Bronchial epithelial cell (primary cell): ENCODE measurements around the gene CHSY1. TPM values are rescaled to one million over a fixed set of nuclear protein-coding genes. Genes with fewer than 3 reads are reported as not detected.
A peak's percentile ranks its signal among the peaks of the same experiment; 100 is the strongest.

ENCODE experiments used
- DNase-seq: peaks from one replicate; pipeline ENCODE4 v3.0.0-alpha.2; 2010; ENCODE audit warnings: low read depth
- FAIRE-seq: peaks from 2 replicates; lab custom pipeline; 2011; peaks lifted over from hg19 to GRCh38; lab: Jason Lieb, UNC
- H3K27me3 ChIP-seq: 2 replicates; pipeline ENCODE4 v1.5.1; 2011; ENCODE audit warnings: low read length; ENCODE audit not compliant: control insufficient read depth, insufficient read depth
- H3K36me3 ChIP-seq: 2 replicates; pipeline ENCODE4 v1.5.1; 2011; ENCODE audit warnings: low read length; ENCODE audit not compliant: control insufficient read depth, insufficient read depth
- H3K4me3 ChIP-seq: 2 replicates; pipeline ENCODE4 v1.5.1; 2011; ENCODE audit warnings: mild to moderate bottlenecking, low read depth, low read length, control low read depth
- CTCF ChIP-seq: IDR thresholded peaks from 2 replicates; pipeline ENCODE4 v1.5.1; 2011; ENCODE audit warnings: mild to moderate bottlenecking, moderate library complexity, low read length, control low read depth, inconsistent platforms; ENCODE audit not compliant: insufficient read depth, severe bottlenecking
- total RNA-seq: library from RNA; depleted of rRNA; stranded (reverse); fragments of >200 nt; gene quantifications from 2 replicates; pipeline ENCODE4 v1.2.1, GENCODE V29; 2014

CHSY1 gene
- total RNA-seq, 1 donor from 2014 or later: 21.6 TPM

DNA sequence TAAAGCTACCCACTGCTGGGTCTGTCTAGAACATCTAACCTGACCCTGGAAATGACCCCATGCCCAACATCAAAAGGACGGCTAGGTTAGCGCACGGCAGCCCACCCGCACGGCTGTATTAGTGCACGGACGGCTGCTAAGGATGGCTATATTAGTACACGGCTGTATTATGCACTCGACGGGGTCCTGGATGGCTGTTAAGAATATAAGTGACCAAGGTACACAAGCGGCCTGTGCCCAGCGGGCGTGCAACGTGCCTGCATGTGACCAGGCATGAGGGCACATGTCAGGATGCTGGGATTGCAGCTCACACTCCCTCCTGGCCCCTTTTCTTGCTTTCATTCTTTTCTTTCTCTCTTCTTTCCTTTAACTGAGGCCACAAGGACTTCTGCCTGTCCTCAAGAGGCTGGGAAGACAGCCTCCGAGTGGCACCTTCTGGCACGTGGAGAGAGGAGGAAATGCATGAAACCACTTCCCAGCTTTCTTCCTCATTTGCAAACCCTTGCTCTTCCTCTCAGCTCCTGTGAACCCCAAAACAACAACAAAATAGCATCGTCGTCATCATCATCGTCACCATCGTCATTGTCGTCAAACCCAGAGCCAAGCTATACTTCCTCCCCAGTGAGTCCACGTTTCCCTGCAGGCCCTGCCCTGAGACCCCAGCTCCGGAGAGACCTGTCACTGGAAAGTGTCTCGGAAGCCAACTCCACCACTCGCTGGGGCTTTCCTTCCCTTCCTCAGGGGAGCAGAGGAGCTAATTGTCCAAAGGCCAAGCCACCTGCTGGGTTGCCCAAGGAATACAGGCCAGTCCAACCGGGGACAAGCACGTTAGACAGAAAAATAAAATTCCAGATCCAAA is 101.8 kb downstream of the CHSY1 start:
- no peaks in the 10 kb centered on the region for H3K27me3 ChIP-seq
- no peak for TF ChIP-seq CTCF
- no peak for DNase-seq
- H3K36me3 ChIP-seq: no peaks in the 10 kb centered on the region
- peak; percentile 85 for FAIRE-seq
- H3K4me3 ChIP-seq: no peak overlapping the region

DNA sequence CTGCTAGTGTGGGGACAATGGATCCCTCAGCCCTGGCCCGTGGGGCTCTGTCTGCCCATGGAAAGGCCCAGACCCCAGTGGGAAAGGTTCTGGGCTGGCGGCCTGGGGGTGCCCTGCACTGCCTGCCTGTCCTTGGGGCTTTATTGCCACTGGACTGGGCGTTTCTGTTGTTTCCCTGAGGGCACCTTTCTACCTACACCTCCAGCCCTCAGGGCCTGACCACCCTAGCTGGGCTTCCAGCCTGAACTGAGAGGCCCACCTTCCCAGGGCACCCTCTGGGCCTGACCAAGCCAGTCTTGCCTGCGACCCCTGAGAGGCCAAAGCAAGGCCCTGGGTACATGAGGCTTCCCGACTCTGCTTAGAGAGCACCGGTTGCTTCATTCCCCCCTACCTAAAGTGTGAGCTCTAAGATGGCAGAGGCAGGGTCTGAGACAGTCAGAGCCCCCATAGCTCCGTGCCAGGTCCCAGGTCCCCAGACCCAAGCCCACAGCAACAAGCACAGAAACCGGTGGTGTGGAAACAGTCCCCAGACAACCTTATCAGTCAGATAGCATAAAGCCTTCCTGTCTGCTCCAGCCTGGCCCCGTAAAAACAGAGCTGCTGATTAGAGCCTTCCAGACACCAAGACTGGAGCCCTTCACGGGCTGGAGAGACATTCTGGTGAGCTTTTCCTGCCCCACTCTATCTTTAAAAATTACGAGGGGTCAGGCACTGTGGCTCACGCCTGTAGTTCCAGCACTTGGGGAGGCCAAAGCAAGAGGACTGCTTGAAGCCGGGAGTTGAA is 102.8 kb downstream of the CHSY1 start:
- FAIRE-seq (no peak), DNase-seq (no peak)
- no peak overlapping the region for H3K4me3 ChIP-seq
- H3K36me3 ChIP-seq: no peaks in the 10 kb centered on the region
- no peak for TF ChIP-seq CTCF
- H3K27me3 ChIP-seq: no peaks in the 10 kb centered on the region

DNA sequence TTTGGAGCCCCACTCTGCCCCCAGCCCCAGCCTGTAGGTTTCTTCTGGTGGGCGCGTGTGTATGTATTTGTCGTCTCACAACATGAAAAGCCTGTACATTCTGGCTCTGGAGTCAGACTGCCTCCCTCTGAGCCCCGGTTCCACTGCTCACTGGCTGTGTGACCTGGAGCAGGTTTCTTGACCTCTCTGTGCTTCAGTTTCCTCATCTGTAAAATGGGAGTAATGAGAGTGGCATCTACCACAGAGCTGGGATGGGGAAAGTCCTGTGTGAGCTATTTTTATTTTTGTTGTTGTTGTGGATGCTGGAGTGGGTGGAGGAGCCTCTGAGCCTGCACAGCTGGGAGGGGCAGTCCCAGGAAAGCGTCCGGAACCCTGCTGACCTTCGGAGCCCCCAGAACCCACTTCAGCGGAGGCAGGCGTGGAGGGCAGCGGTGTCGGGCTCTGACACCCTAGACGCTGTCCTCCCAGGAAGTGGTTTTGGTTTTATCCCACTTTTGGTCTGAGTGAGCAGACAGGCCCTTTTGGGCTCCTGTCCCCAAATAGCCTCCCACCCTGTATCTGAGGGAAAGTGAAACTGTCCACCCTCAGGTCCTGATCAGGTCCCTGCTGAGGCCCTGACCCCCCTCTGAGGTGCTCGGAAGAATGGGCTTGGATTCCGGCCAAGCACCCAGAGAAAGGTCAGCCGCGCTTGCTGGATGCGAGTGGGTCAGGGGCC is 103.5 kb downstream of the CHSY1 start:
- FAIRE-seq (no peak), DNase-seq (no peak)
- no peaks in the 10 kb centered on the region for H3K27me3 ChIP-seq
- TF ChIP-seq CTCF: no peak
- H3K4me3 ChIP-seq: no peak overlapping the region
- H3K36me3 ChIP-seq: no peaks in the 10 kb centered on the region

GRCh38 chr15:101147181-101147580 is 104.7 kb downstream of the CHSY1 start:
- H3K36me3 ChIP-seq: no peaks in the 10 kb centered on the region
- no peak for TF ChIP-seq CTCF
- H3K27me3 ChIP-seq: no peaks in the 10 kb centered on the region
- H3K4me3 ChIP-seq: no peak overlapping the region
- FAIRE-seq (no peak), DNase-seq (no peak)

DNA sequence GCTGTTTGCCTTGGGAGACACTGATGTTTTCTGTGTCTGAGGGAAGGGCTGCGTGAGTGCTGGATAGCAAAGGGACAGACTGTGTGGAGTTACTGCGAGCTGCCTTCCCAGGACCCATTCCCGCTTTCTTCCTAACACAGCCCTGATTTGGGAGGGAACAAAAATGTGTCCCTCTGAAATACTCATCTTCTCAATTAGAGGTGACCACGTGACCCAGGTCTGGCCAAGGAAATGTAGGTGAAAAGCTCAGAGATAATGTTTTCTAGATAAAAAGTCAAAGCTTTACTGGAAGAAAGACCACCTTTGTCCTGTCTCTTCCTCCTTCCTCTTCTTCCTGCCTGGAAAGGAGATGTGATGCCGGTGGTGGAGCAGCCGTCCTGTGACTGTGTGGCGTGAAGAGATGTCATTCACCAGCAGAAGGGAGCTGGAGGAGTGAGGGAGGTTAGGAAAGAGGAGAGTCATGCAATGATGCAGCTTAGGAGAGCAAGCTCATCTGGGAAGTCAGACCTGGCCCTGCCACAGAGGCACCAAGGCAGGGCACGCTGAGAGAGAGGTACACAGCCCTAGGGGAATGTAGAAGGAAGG is 105.6 kb downstream of the CHSY1 start:
- no peak for TF ChIP-seq CTCF
- DNase-seq: no peak
- no peaks in the 10 kb centered on the region for H3K27me3 ChIP-seq
- H3K4me3 ChIP-seq: no peak overlapping the region
- no peak for FAIRE-seq
- no peaks in the 10 kb centered on the region for H3K36me3 ChIP-seq
